PC-9 (cell line): ENCODE data around the gene TENM4.

Experiments used
- CTCF ChIP-seq: fragments of 200-600 bp; sonication (generic); conservative IDR thresholded peaks from 2 replicates; pipeline ENCODE4 v1.6.1; 2017; ENCODE audit warnings: mixed run types, antibody characterized with exemption, mild to moderate bottlenecking, moderate library complexity
- EZH2 ChIP-seq: fragments of 200-600 bp; sonication (generic); IDR thresholded peaks from 2 replicates; pipeline ENCODE4 v1.8.0; 2017; ENCODE audit warnings: antibody characterized with exemption, low read depth

- no peak for TF ChIP-seq CTCF
- no peak for TF ChIP-seq EZH2
These were observed 110.2 kb downstream of the TENM4 start for GRCh38 chr11:79330651-79331050.
